Measurements from ENCODE around the gene CENPA. TPM values are rescaled to one million over a fixed set of nuclear protein-coding genes. Genes with fewer than 3 reads are reported as not detected.
A peak's percentile ranks its signal among the peaks of the same experiment; 100 is the strongest.

CENPA gene
- total and polyA plus RNA-seq, 2 of the 13 experiments (the other 11 are each of a cell fraction or from before 2014, with no cell fraction given) = 28.5 to 38.5 TPM

DNA sequence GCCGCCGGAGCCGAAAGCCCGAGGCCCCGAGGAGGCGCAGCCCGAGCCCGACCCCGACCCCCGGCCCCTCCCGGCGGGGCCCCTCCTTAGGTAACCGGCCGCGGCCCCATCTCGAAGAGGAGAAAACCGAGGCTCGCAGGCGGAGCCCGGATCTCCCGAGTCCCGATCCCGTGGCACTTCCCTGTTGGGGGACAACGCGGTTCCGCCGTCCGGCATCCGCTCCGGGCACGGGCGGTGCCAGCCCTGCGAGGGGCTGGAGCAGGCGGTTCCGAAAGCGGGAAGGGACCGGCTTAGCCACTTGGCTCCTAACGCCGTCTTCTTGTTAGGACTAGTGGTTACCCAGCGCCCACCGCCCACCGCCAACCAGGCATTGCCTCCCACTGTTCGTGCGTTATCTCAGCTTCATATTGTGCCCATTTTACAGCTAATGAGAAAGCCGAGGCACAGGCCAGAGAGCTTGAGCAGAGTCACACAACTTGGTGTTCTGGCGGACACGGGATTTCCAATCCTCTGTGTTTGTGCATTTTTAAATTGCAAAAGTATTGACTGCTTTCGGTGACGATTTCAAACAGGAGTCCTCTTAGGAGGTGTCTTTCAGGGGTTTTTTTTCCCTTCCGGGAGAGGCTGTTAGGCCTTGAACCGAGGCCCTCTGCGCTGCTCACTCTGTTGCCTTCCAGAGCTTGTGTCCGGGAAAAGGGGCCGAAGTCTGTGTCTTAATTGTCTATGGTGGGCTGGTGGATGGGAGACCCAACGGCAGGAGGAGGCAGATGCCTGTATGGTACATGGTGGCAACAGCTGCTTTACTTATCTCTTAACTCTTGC lies 562 bp downstream of the CENPA start (continued):
- TF ChIP-seq, protein P1, sequence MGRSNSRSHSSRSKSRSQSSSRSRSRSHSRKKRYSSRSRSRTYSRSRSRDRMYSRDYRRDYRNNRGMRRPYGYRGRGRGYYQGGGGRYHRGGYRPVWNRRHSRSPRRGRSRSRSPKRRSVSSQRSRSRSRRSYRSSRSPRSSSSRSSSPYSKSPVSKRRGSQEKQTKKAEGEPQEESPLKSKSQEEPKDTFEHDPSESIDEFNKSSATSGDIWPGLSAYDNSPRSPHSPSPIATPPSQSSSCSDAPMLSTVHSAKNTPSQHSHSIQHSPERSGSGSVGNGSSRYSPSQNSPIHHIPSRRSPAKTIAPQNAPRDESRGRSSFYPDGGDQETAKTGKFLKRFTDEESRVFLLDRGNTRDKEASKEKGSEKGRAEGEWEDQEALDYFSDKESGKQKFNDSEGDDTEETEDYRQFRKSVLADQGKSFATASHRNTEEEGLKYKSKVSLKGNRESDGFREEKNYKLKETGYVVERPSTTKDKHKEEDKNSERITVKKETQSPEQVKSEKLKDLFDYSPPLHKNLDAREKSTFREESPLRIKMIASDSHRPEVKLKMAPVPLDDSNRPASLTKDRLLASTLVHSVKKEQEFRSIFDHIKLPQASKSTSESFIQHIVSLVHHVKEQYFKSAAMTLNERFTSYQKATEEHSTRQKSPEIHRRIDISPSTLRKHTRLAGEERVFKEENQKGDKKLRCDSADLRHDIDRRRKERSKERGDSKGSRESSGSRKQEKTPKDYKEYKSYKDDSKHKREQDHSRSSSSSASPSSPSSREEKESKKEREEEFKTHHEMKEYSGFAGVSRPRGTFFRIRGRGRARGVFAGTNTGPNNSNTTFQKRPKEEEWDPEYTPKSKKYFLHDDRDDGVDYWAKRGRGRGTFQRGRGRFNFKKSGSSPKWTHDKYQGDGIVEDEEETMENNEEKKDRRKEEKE (IDR thresholded peaks at IDR 0.05) = no peak
- TF ChIP-seq ZFP41 (CRISPR knock-in tag; IDR thresholded peaks at IDR 0.05; ENCODE audit: borderline replicate concordance) = no peak
- TF ChIP-seq, protein P2, sequence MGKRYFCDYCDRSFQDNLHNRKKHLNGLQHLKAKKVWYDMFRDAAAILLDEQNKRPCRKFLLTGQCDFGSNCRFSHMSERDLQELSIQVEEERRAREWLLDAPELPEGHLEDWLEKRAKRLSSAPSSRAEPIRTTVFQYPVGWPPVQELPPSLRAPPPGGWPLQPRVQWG (CRISPR knock-in tag; IDR thresholded peaks at IDR 0.05; ENCODE audit: borderline replicate concordance, low read depth) = no peak
- TF ChIP-seq, protein P3, sequence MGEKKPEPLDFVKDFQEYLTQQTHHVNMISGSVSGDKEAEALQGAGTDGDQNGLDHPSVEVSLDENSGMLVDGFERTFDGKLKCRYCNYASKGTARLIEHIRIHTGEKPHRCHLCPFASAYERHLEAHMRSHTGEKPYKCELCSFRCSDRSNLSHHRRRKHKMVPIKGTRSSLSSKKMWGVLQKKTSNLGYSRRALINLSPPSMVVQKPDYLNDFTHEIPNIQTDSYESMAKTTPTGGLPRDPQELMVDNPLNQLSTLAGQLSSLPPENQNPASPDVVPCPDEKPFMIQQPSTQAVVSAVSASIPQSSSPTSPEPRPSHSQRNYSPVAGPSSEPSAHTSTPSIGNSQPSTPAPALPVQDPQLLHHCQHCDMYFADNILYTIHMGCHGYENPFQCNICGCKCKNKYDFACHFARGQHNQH (CRISPR knock-in tag; IDR thresholded peaks at IDR 0.05) = no peak
- TF ChIP-seq ZBTB7A (CRISPR knock-in tag; IDR thresholded peaks at IDR 0.05) = no peak
- peak; percentile 9; the same call in 1 of the 2 replicates for TF ChIP-seq ZMAT3 (CRISPR knock-in tag; conservative IDR thresholded peaks at IDR 0.05)
- no peak for TF ChIP-seq PHF5A (CRISPR knock-in tag; IDR thresholded peaks at IDR 0.05; ENCODE audit: low read depth, unreplicated experiment)
- no peak for TF ChIP-seq ZNF496 (CRISPR knock-in tag; IDR thresholded peaks at IDR 0.05; ENCODE audit: insufficient replicate concordance)
- TF ChIP-seq, protein P4, sequence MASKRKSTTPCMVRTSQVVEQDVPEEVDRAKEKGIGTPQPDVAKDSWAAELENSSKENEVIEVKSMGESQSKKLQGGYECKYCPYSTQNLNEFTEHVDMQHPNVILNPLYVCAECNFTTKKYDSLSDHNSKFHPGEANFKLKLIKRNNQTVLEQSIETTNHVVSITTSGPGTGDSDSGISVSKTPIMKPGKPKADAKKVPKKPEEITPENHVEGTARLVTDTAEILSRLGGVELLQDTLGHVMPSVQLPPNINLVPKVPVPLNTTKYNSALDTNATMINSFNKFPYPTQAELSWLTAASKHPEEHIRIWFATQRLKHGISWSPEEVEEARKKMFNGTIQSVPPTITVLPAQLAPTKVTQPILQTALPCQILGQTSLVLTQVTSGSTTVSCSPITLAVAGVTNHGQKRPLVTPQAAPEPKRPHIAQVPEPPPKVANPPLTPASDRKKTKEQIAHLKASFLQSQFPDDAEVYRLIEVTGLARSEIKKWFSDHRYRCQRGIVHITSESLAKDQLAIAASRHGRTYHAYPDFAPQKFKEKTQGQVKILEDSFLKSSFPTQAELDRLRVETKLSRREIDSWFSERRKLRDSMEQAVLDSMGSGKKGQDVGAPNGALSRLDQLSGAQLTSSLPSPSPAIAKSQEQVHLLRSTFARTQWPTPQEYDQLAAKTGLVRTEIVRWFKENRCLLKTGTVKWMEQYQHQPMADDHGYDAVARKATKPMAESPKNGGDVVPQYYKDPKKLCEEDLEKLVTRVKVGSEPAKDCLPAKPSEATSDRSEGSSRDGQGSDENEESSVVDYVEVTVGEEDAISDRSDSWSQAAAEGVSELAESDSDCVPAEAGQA (IDR thresholded peaks at IDR 0.05; ENCODE audit: low read depth) = no peak
- TF ChIP-seq, protein P4 (CRISPR knock-in tag; IDR thresholded peaks at IDR 0.05; ENCODE audit: borderline replicate concordance) = no peak
- TF ChIP-seq ZNF510 (CRISPR knock-in tag; IDR thresholded peaks at IDR 0.05; ENCODE audit: low read depth) = no peak
- TF ChIP-seq NR3C1 (CRISPR knock-in tag; IDR thresholded peaks at IDR 0.05) = no peak
- no peak for TF ChIP-seq ZNF333 (CRISPR knock-in tag; IDR thresholded peaks at IDR 0.05; ENCODE audit: borderline replicate concordance)
- TF ChIP-seq RCOR2 (CRISPR knock-in tag; IDR thresholded peaks at IDR 0.05) = peak; percentile 17; the same call in 1 of the 2 replicates
- no peak for TF ChIP-seq FOXJ3 (CRISPR knock-in tag; IDR thresholded peaks at IDR 0.05; ENCODE audit: borderline replicate concordance)
- no peak for TF ChIP-seq ZNF136 (CRISPR knock-in tag; IDR thresholded peaks at IDR 0.05; ENCODE audit: low read depth)
- TF ChIP-seq, protein P5, sequence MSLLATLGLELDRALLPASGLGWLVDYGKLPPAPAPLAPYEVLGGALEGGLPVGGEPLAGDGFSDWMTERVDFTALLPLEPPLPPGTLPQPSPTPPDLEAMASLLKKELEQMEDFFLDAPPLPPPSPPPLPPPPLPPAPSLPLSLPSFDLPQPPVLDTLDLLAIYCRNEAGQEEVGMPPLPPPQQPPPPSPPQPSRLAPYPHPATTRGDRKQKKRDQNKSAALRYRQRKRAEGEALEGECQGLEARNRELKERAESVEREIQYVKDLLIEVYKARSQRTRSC (CRISPR knock-in tag; IDR thresholded peaks at IDR 0.05; ENCODE audit: low read depth) = no peak

Measured in HepG2 (cell line).